HG02678 (cell line): Measurements from ENCODE around the gene SMARCA4.
"Not testable (repeated sequence)": the region's sequence is repeated elsewhere in the genome, so short reads cannot be mapped to it uniquely, and the experiment has no call there.

Source experiments
- ATAC-seq: cut with Tn5 transposase; IDR thresholded peaks from one replicate; pipeline ENCODE4 v1.9.1; 2021; ENCODE audit warnings: mild to moderate bottlenecking, moderate library complexity; ENCODE audit not compliant: unreplicated experiment

Gene SMARCA4

GRCh38 chr19:11059511-11060358 is 98.9 kb downstream of the SMARCA4 start:
- ATAC-seq: no peak

GRCh38 chr19:11061952-11062351 is 101.1 kb downstream of the SMARCA4 start:
- ATAC-seq: no peak

- no peak for ATAC-seq
These were observed 102.6 kb downstream of the SMARCA4 start for GRCh38 chr19:11063434-11063833.

- ATAC-seq: no peak
These were observed 104.0 kb downstream of the SMARCA4 start for GRCh38 chr19:11064831-11065303.

GRCh38 chr19:11066326-11066725 is 105.5 kb downstream of the SMARCA4 start:
- ATAC-seq: no peak

- ATAC-seq: no peak
These were observed 106.7 kb downstream of the SMARCA4 start for GRCh38 chr19:11067356-11068113.

- ATAC-seq: no peak
These were observed 108.7 kb downstream of the SMARCA4 start for GRCh38 chr19:11069561-11069960.

- ATAC-seq: no peak
These were observed 109.3 kb downstream of the SMARCA4 start for GRCh38 chr19:11070123-11070522.

GRCh38 chr19:11073568-11073967 is 112.7 kb downstream of the SMARCA4 start:
- no peak for ATAC-seq

GRCh38 chr19:11076792-11077191 is 116.0 kb downstream of the SMARCA4 start:
- ATAC-seq: not testable (repeated sequence)

- ATAC-seq: no peak
These were observed 118.1 kb downstream of the SMARCA4 start for GRCh38 chr19:11078893-11079292.

- no peak for ATAC-seq
These were observed 119.2 kb downstream of the SMARCA4 start for GRCh38 chr19:11079999-11080398.

- ATAC-seq: no peak
These were observed 127.2 kb downstream of the SMARCA4 start for GRCh38 chr19:11087870-11088505.

GRCh38 chr19:11088506-11089253 is 127.8 kb downstream of the SMARCA4 start:
- no peak for ATAC-seq

- no peak for ATAC-seq
These were observed 128.6 kb downstream of the SMARCA4 start, which contains the start of gene LDLR for GRCh38 chr19:11089254-11090013. Gene LDLR, plus strand, starts transcription at chr19:11089463. Its CDS starts 86 bp downstream, at chr19:11089549.

GRCh38 chr19:11090014-11090263 is 129.1 kb downstream of the SMARCA4 start:
- ATAC-seq: not testable (repeated sequence)

- ATAC-seq: peak; percentile 78
These were observed 129.6 kb downstream of the SMARCA4 start for GRCh38 chr19:11090264-11090996.

- no peak for ATAC-seq
These were observed 130.3 kb downstream of the SMARCA4 start for GRCh38 chr19:11090997-11091702.

- no peak for ATAC-seq
These were observed 130.9 kb downstream of the SMARCA4 start for GRCh38 chr19:11091703-11092153.
